HCT116 (cell line): Measurements from ENCODE around the gene ZSWIM8. TPM values are rescaled to one million over a fixed set of nuclear protein-coding genes. Genes with fewer than 3 reads are reported as not detected.

ENCODE experiments used
- ATAC-seq: fragments of 200-7000 bp; cut with Tn5 transposase; 2 replicates; pipeline ENCODE4 v1.9.1; 2020; ENCODE audit warnings: mild to moderate bottlenecking, moderate library complexity
- BruUV-seq: library from RNA; stranded (reverse); fragments of 400-500 nt; replicated peaks from 2 replicates; lab custom pipeline; 2021; lab: Mats Ljungman, UMichigan
- CTCF ChIA-PET: fragments of 300-600 bp; sonication (Branson Sonifier 250); formaldehyde crosslinking; loops from one replicate; lab custom pipeline; 2021; ENCODE audit warnings: antibody characterized with exemption; lab: Charles Lee
- POLR2A ChIA-PET: fragments of 300-600, 350-600 bp; sonication (Branson Sonifier 250); formaldehyde crosslinking; loops from one replicate; lab custom pipeline; 2021; ENCODE audit warnings: antibody characterized with exemption; lab: Charles Lee
- RAD21 ChIA-PET, 2 experiments: fragments of 300-600 bp; sonication (Branson Sonifier 250); formaldehyde crosslinking; loops; one replicate each; lab custom pipeline; 2023; ENCODE audit warnings: low total read pairs in 2 of 2; ENCODE audit not compliant: uncharacterized antibody in 2 of 2, unreplicated experiment in 2 of 2, low non-redundant PET in 1 of 2; lab: Charles Lee
- DNase-seq: peaks from one replicate; pipeline ENCODE4 v3.0.0-alpha.2; 2010; ENCODE audit warnings: low read depth, low spot score
- H2AFZ ChIP-seq: fragments of 200-600 bp; shearing (Covaris generic), sonication (generic); 2 replicates; pipeline ENCODE4 v1.6.1; 2017; ENCODE audit warnings: low read depth, mixed run types, mixed read lengths, antibody characterized with exemption, low read length; ENCODE audit not compliant: poor library complexity, severe bottlenecking
- H3K27ac ChIP-seq: 2 replicates; pipeline ENCODE4 v1.5.1; 2012; ENCODE audit warnings: low read depth, low read length
- H3K27me3 ChIP-seq: fragments of 200-600 bp; sonication (generic); 2 replicates; pipeline ENCODE4 v1.6.1; 2016; ENCODE audit warnings: mixed run types, low read length, mixed read lengths; ENCODE audit not compliant: insufficient read depth
- H3K36me3 ChIP-seq, 2 experiments: fragments of 200-500 bp in 1 of 2; fragments of 200-600 bp in 1 of 2; sonication (Bioruptor generic) in 1 of 2; sonication (generic) in 1 of 2; 2 replicates each; pipeline versions ENCODE4 v1.5.1 to v1.6.1; 2014 to 2016; ENCODE audit warnings: low read length in 2 of 2, inconsistent platforms in 1 of 2, mixed read lengths in 1 of 2, mixed run types in 1 of 2; ENCODE audit not compliant: insufficient read depth in 2 of 2, control insufficient read depth in 1 of 2
- H3K4me1 ChIP-seq, 2 experiments: fragments of 200-600 bp in 1 of 2; sonication (generic) in 1 of 2; 2 replicates each; pipeline versions ENCODE4 v1.5.1 to v1.6.1; 2012 to 2017; ENCODE audit warnings: low read length in 2 of 2, inconsistent platforms in 1 of 2, mild to moderate bottlenecking in 1 of 2, mixed read lengths in 1 of 2, mixed run types in 1 of 2, moderate library complexity in 1 of 2; ENCODE audit not compliant: insufficient read depth in 2 of 2, control insufficient read depth in 1 of 2
- H3K4me2 ChIP-seq: fragments of 200-600 bp; sonication (generic); 2 replicates; pipeline ENCODE4 v1.6.1; 2017; ENCODE audit warnings: mixed run types, low read length, mixed read lengths
- H3K4me3 ChIP-seq, 2 experiments: fragments of 200-600 bp in 1 of 2; sonication (generic) in 1 of 2; replicated peaks in 1 of 2; 2 replicates each; pipeline ENCODE4 v1.5.1; 2011 to 2016; ENCODE audit warnings: low read length in 2 of 2, control low read depth in 1 of 2, low read depth in 1 of 2, mild to moderate bottlenecking in 1 of 2, mixed read lengths in 1 of 2, mixed run types in 1 of 2
- H3K79me2 ChIP-seq: fragments of 200-600 bp; sonication (generic); 2 replicates; pipeline ENCODE4 v1.6.1; 2017; ENCODE audit warnings: mild to moderate bottlenecking, mixed run types, low read length, moderate library complexity, mixed read lengths; ENCODE audit not compliant: insufficient read depth
- H3K9ac ChIP-seq: fragments of 200-600 bp; sonication (generic); 2 replicates; pipeline ENCODE4 v1.6.1; 2016; ENCODE audit warnings: low read length, mixed read lengths
- H3K9me2 ChIP-seq: fragments of 200-600 bp; sonication (generic), shearing (Covaris generic); 2 replicates; pipeline ENCODE4 v1.6.1; 2017; ENCODE audit warnings: mixed run types, mild to moderate bottlenecking, moderate library complexity; ENCODE audit not compliant: insufficient read depth
- H3K9me3 ChIP-seq, 2 experiments: fragments of 200-500 bp in 1 of 2; fragments of 200-600 bp in 1 of 2; sonication (Bioruptor generic) in 1 of 2; sonication (generic) in 1 of 2; 2 replicates each; pipeline ENCODE4 v1.6.1; 2014 to 2017; ENCODE audit warnings: low read length in 2 of 2, mixed read lengths in 2 of 2, inconsistent platforms in 1 of 2, low read depth in 1 of 2, mild to moderate bottlenecking in 1 of 2, mixed run types in 1 of 2, moderate library complexity in 1 of 2; ENCODE audit not compliant: control insufficient read depth in 1 of 2, insufficient read depth in 1 of 2
- H4K20me1 ChIP-seq: fragments of 200-600 bp; sonication (generic), shearing (Covaris generic); 2 replicates; pipeline ENCODE4 v1.6.1; 2017; ENCODE audit warnings: mixed run types, mild to moderate bottlenecking, moderate library complexity; ENCODE audit not compliant: insufficient read depth
- CBX3 ChIP-seq: IDR thresholded peaks from 2 replicates; pipeline ENCODE4 v1.6.1; 2012; ENCODE audit warnings: low read depth
- CEBPB ChIP-seq: IDR thresholded peaks from 2 replicates; pipeline ENCODE4 v1.6.1; 2012; ENCODE audit warnings: low read depth
- EGR1 ChIP-seq: IDR thresholded peaks from 2 replicates; pipeline ENCODE4 v1.6.1; 2012; ENCODE audit warnings: low read depth
- ELF1 ChIP-seq: IDR thresholded peaks from 2 replicates; pipeline ENCODE4 v1.6.1; 2012; ENCODE audit warnings: low read depth, borderline replicate concordance
- EZH2 ChIP-seq: fragments of 200-600 bp; sonication (generic); IDR thresholded peaks from 2 replicates; pipeline ENCODE4 v1.6.1; 2017; ENCODE audit warnings: antibody characterized with exemption, mixed run types
- EZH2phosphoT487 ChIP-seq: fragments of 200-600 bp; IDR thresholded peaks from 2 replicates; pipeline ENCODE4 v1.6.1; 2018; ENCODE audit warnings: antibody characterized with exemption, borderline replicate concordance
- FOSL1 ChIP-seq: IDR thresholded peaks from 2 replicates; pipeline ENCODE4 v1.6.1; 2012; ENCODE audit warnings: low read depth
- MAX ChIP-seq: IDR thresholded peaks from 2 replicates; pipeline ENCODE4 v1.6.1; 2012
- POLR2AphosphoS5 ChIP-seq: IDR thresholded peaks from 2 replicates; pipeline ENCODE4 v1.6.1; 2011; ENCODE audit warnings: mild to moderate bottlenecking, low read depth, low read length, moderate library complexity
- SIN3A ChIP-seq: IDR thresholded peaks from 2 replicates; pipeline ENCODE4 v1.6.1; 2012; ENCODE audit warnings: low read depth
- TCF7L2 ChIP-seq: IDR thresholded peaks from 2 replicates; pipeline ENCODE4 v1.7.0; 2011; ENCODE audit warnings: borderline replicate concordance, inconsistent platforms; ENCODE audit not compliant: insufficient read depth, insufficient read length; ENCODE audit errors: extremely low read depth
- ZFX ChIP-seq: fragments of 450-650 bp; IDR thresholded peaks from 2 replicates; pipeline ENCODE4 v1.6.1; 2017
- intact Hi-C: fragments of 100-400 bp; cut with micrococcal nuclease; formaldehyde crosslinking; loops from 2 replicates; pipeline ENCODE4 v1.10.0; 2022
- total RNA-seq: library from RNA; stranded (reverse); gene quantifications from one replicate; pipeline ENCODE4 v1.2.1, GENCODE V29; 2021; ENCODE audit not compliant: unreplicated experiment

ZSWIM8 gene
- total RNA-seq, 1 experiment from 2014 or later: 49.9 TPM

- no peak for TF ChIP-seq EZH2phosphoT487
- TF ChIP-seq TCF7L2: no peak
- no peak for TF ChIP-seq MAX
Observed at GRCh38 chr10:73839276-73839966, 54.0 kb downstream of the ZSWIM8 start (continued).

GRCh38 chr10:73840056-73840402 is 54.6 kb downstream of the ZSWIM8 start:
- DNase-seq (no peak), ATAC-seq (no peak)
- Histone ChIP-seq H3K27ac (no peak overlapping the region), H3K9me3 (no peaks in the 10 kb centered on the region), H3K4me2 (no peak overlapping the region), H3K36me3 (peaks cover 19 to 33% of the 10 kb centered on the region in 2 experiments; a peak in 3 of 4 replicates), H4K20me1 (no peaks in the 10 kb centered on the region), H2AFZ (no peak overlapping the region), H3K9ac (no peak overlapping the region), H3K4me3 (no peak overlapping the region), H3K9me2 (no peaks in the 10 kb centered on the region), H3K4me1 (peaks cover 0 to 9% of the 10 kb centered on the region in 2 experiments; a peak in 2 of 4 replicates), H3K27me3 (no peaks in the 10 kb centered on the region), H3K79me2 (no peaks in the 10 kb centered on the region)
- TF ChIP-seq EZH2 (no peak), ELF1 (no peak), ZFX (no peak), TCF7L2 (no peak), SIN3A (no peak), CBX3 (no peak), EGR1 (no peak), FOSL1 (no peak), POLR2AphosphoS5 (no peak), CEBPB (no peak)
- intact Hi-C loops: no loop called here
- ChIA-PET CTCF (no interaction called here), POLR2A (no interaction called here), RAD21 (no interaction called here)
- no TSS peak for BruUV-seq
